ENCODE data around the gene RNF152. TPM values are rescaled to one million over a fixed set of nuclear protein-coding genes. Genes with fewer than 3 reads are reported as not detected.
"Not testable (repeated sequence)": the region's sequence is repeated elsewhere in the genome, so short reads cannot be mapped to it uniquely, and the experiment has no call there.

RNF152 gene
- polyA plus RNA-seq, 1 experiment, result 6.5 TPM

DNA sequence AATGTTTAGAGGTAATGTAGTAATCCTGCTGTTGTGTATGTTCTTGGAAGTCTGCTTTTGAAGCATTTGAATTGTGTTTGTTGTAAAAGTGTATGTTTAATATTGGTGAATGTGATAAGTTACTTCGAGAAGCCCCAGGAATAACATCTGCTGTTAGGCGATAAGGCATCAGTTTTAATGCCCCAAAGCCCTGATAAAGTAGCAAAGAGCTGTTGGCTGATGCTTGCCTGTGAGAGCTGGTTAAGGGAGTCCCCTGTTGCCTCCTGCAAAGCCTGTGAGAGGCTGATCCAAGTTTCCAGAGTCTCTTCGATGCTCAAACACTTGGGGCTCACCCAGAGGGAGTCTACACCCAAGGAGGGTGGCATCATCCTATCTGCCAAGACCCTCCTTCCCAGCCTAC is 110.3 kb downstream of the RNF152 start:
- DNase-seq (ENCODE audit: low read depth), result no peak
- no peaks in the 10 kb centered on the region for H3K36me3 ChIP-seq (ENCODE audit: control insufficient read depth, insufficient read depth, low read length)
- ChIA-PET POLR2A (no interaction called here), CTCF (no interaction called here)
- no peak for TF ChIP-seq CTCF (IDR thresholded peaks at IDR 0.05; ENCODE audit: insufficient read depth, low read depth, low read length)
- no peaks in the 10 kb centered on the region for H3K27me3 ChIP-seq (ENCODE audit: control insufficient read depth, insufficient read depth, low read length)
- H3K4me3 ChIP-seq (ENCODE audit: low read depth, low read length), result no peak overlapping the region

- CTCF ChIA-PET, result interaction anchor here (0.8 kb wide), 1 partner anchor 14 kb away, joined by 3 read pairs; no protein-coding TSS in a partner anchor
- not testable (repeated sequence) for DNase-seq (ENCODE audit: low read depth); H3K36me3 ChIP-seq (ENCODE audit: control insufficient read depth, insufficient read depth, low read length)
These were observed 116.6 kb downstream of the RNF152 start for GRCh38 chr18:61776201-61776600.

DNA sequence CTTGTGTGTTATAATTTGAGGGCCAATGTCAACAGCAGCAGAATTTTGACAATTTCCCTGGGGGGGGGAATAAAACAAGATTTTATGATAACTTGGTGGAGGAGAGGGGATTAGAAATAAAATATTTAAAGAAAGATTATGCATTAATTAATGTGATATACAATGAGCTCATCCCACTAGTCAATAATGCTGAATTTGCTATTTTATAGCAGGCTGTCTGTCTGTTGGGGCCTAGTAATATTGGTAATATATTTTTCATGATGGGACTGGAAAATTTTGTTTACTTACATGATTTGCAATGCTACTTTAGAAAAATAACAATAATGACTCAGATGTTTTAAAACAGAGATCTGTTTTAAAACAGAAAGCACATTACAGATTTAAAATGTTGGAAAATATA is 118.0 kb downstream of the RNF152 start:
- Histone ChIP-seq H3K27me3 (ENCODE audit: control insufficient read depth, insufficient read depth, low read length) (no peaks in the 10 kb centered on the region), H3K4me3 (ENCODE audit: low read depth, low read length) (no peak overlapping the region), H3K36me3 (ENCODE audit: control insufficient read depth, insufficient read depth, low read length) (no peaks in the 10 kb centered on the region)
- TF ChIP-seq CTCF (IDR thresholded peaks at IDR 0.05; ENCODE audit: insufficient read depth, low read depth, low read length), result no peak
- ChIA-PET CTCF (interaction anchor here (0.6 to 1.3 kb wide), 2 partner anchors 15 kb away, joined by 3 to 4 read pairs; no protein-coding TSS in a partner anchor), POLR2A (no interaction called here)
- DNase-seq (ENCODE audit: low read depth), result no peak

More at GRCh38 chr18:61776201-61776600, 116.6 kb downstream of the RNF152 start:
- POLR2A ChIA-PET; H3K4me3 ChIP-seq (ENCODE audit: low read depth, low read length); H3K27me3 ChIP-seq (ENCODE audit: control insufficient read depth, insufficient read depth, low read length): not testable (repeated sequence)

- ChIA-PET POLR2A (no interaction called here), CTCF (interaction anchor here (0.5 kb wide), 1 partner anchor 38 kb away, joined by 3 read pairs; no protein-coding TSS in a partner anchor)
- Histone ChIP-seq H3K36me3 (ENCODE audit: control insufficient read depth, insufficient read depth, low read length) (no peaks in the 10 kb centered on the region), H3K27me3 (ENCODE audit: control insufficient read depth, insufficient read depth, low read length) (no peaks in the 10 kb centered on the region), H3K4me3 (ENCODE audit: low read depth, low read length) (no peak overlapping the region)
- no peak for DNase-seq (ENCODE audit: low read depth)
- no peak for TF ChIP-seq CTCF (IDR thresholded peaks at IDR 0.05; ENCODE audit: insufficient read depth, low read depth, low read length)
These were observed 120.4 kb downstream of the RNF152 start for GRCh38 chr18:61772293-61772848.

GRCh38 chr18:61771861-61772260 is 120.9 kb downstream of the RNF152 start:
- Histone ChIP-seq H3K27me3 (ENCODE audit: control insufficient read depth, insufficient read depth, low read length) (no peaks in the 10 kb centered on the region), H3K36me3 (ENCODE audit: control insufficient read depth, insufficient read depth, low read length) (no peaks in the 10 kb centered on the region), H3K4me3 (ENCODE audit: low read depth, low read length) (no peak overlapping the region)
- no peak for DNase-seq (ENCODE audit: low read depth)
- ChIA-PET POLR2A (no interaction called here), CTCF (interaction anchor here (0.5 kb wide), 1 partner anchor 39 kb away, joined by 3 read pairs; no protein-coding TSS in a partner anchor)
- TF ChIP-seq CTCF (IDR thresholded peaks at IDR 0.05; ENCODE audit: insufficient read depth, low read depth, low read length), result no peak

DNA sequence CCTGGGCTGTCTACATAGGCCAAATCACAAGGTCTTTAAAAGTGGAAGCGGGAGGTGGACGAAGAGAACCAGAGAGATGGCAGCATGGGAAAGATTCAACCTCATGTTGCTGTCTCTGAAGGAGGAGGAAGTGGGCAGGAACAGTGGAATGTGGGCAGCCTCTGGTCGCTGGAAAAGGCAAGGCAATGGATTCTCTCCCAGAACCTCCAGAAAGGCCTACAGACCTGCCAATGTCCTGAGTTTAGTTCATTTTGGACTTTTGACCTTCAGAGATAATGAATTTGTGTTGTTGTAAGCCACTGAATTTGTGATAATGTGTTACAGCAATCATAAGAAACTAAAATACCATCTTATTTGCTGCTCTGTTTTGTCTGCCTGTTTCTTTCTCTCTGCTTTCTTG is 122.5 kb downstream of the RNF152 start:
- no peak for DNase-seq (ENCODE audit: low read depth)
- Histone ChIP-seq H3K4me3 (ENCODE audit: low read depth, low read length) (no peak overlapping the region), H3K27me3 (ENCODE audit: control insufficient read depth, insufficient read depth, low read length) (no peaks in the 10 kb centered on the region), H3K36me3 (ENCODE audit: control insufficient read depth, insufficient read depth, low read length) (no peaks in the 10 kb centered on the region)
- no peak for TF ChIP-seq CTCF (IDR thresholded peaks at IDR 0.05; ENCODE audit: insufficient read depth, low read depth, low read length)
- ChIA-PET CTCF (interaction anchor here (0.7 to 1.5 kb wide), 3 partner anchors 14 to 47 kb away, joined by 3 to 4 read pairs (median 4); no protein-coding TSS in a partner anchor), POLR2A (no interaction called here)
